GM10266 (cell line): ENCODE measurements around the gene FAM135A.

Experiments
- DNase-seq: peaks from one replicate; pipeline ENCODE4 v3.0.0; 2012; ENCODE audit errors: extremely low spot score
- CTCF ChIP-seq: IDR thresholded peaks from 2 replicates; pipeline ENCODE4 v1.5.1; 2012; ENCODE audit warnings: mild to moderate bottlenecking, low read depth; ENCODE audit not compliant: control insufficient read depth, insufficient read depth; ENCODE audit errors: missing control alignments

Gene FAM135A

DNA sequence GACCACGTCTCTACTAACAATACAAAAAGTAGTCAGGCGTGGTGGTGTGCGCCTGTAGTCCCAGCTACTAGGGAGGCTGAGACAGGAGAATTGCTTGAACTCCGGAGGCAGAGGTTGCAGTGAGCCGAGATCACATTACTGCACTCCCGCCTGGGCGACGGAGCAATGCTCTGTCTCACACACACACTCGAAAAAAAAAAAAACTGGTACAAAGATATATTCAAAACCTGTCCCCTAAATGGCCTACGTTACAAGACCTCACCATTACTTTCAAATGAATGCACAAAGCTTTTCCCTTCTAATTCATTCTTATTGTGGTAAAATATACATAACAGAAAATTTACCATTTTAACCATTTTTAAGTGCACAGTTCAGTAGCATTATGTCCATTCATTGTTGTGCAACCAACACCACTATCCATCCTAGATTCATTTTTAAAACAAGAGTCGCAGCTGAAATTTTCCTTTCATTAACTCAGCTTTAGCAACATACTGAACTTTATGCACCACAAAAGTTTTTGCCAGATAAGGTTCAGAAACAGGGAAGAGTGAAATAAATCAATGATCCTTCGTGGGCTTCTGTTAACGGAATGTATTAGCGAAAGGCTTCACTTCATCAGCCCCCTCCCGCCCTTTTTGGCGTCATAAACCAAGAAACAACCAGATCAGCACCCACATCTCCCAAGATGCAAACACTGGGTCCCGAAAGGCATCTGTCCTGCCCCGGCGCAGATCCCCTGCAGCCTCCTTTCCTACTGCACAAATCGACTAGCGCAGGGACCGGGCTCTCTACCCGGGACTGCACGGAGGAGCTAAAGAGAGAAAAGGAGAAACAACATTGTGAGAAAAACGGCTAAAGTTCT lies 825 bp upstream of the FAM135A start:
- no peak for DNase-seq
- TF ChIP-seq CTCF = no peak

GRCh38 chr6:70413992-70414494 lies 735 bp downstream of the FAM135A start:
- TF ChIP-seq CTCF = no peak
- peak; percentile 30 for DNase-seq

- no peak for TF ChIP-seq CTCF
- no peak for DNase-seq
These were observed 1.5 kb downstream of the FAM135A start for GRCh38 chr6:70414813-70415212.

DNA sequence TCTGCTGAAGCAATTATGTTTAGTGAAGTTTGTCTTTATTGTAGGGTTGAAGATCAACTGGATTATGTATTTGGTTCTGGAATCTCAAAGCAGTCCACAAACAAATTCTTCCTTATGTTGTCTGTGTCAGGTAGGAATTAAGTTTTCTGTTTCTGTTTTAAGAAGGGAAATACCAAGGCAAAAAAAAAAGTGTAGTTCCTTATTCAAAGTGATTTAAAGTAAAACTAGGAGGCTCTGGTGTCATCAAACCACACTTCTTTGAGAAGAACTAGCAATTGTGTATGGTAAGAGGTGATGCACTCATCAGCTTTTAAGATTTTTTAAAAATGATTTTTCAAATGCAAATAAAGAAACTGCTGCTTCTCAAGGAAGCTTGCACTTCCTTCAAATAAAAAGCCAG lies 1.9 kb downstream of the FAM135A start:
- no peak for TF ChIP-seq CTCF
- peak; percentile 18 for DNase-seq

DNA sequence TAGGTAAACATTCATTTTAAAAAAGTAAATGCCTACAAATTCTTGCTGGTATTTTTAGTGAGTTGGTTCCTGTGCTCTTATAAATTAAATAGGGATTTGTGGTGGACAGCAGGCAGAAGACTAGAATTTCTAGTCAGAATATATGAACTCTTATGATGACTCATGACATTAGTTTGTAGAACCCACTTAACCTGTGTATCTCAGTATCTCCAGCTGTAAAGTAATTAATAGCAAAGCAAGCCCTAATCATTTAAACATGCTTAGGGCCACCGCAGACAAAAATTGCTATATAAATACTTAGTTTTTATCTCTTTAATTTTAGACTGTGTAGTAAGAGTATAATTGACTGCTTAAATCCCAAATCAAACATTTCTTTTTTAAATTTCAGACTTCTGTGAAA lies 2.4 kb downstream of the FAM135A start:
- TF ChIP-seq CTCF = no peak
- no peak for DNase-seq

DNA sequence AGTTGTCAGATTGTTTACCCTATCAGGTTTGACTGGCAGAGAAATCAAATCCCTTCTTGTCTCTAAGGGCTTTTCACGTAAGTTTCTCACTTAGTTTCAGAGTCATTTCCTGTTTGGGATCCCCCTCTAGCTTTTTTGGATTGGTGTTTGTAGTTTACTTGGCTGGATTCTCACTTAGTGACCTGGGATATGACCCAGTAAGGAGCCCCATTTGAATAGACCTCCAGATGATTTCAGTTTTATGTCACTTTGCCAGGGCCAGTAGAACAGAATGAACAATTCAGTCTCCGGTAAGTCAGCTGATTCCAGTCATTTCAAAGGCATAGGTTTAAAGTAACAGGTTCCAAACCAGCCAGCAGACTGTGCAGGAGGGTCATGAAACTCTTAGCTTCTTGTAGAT lies 8.2 kb downstream of the FAM135A start:
- TF ChIP-seq CTCF = no peak
- DNase-seq = no peak
